ENCODE data around the gene TAGAP.

Gene TAGAP

GRCh38 chr6:159068904-159069578, 24.2 kb upstream of the TAGAP start:
- no peak for DNase-seq (ENCODE audit: extremely low read depth, low read depth)
- no peak for TF ChIP-seq CTCF (IDR thresholded peaks at IDR 0.05; ENCODE audit: low read depth, low read length)

- DNase-seq (ENCODE audit: extremely low read depth, low read depth) = no peak
- no peak for TF ChIP-seq CTCF (IDR thresholded peaks at IDR 0.05; ENCODE audit: low read depth, low read length)
Observed at GRCh38 chr6:159067334-159067733, 22.5 kb upstream of the TAGAP start.

- no peak for DNase-seq (ENCODE audit: extremely low read depth, low read depth)
- TF ChIP-seq CTCF (IDR thresholded peaks at IDR 0.05; ENCODE audit: low read depth, low read length) = no peak
Observed at GRCh38 chr6:159066483-159066882, 21.7 kb upstream of the TAGAP start.

GRCh38 chr6:159065759-159066329, 21.1 kb upstream of the TAGAP start:
- no peak for DNase-seq (ENCODE audit: extremely low read depth, low read depth)
- TF ChIP-seq CTCF (IDR thresholded peaks at IDR 0.05; ENCODE audit: low read depth, low read length) = no peak

- no peak for DNase-seq (ENCODE audit: extremely low read depth, low read depth)
- no peak for TF ChIP-seq CTCF (IDR thresholded peaks at IDR 0.05; ENCODE audit: low read depth, low read length)
Observed at GRCh38 chr6:159065091-159065490, 20.3 kb upstream of the TAGAP start.

- TF ChIP-seq CTCF (IDR thresholded peaks at IDR 0.05; ENCODE audit: low read depth, low read length) = no peak
- DNase-seq (ENCODE audit: extremely low read depth, low read depth) = no peak
Observed at GRCh38 chr6:159064477-159064876, 19.7 kb upstream of the TAGAP start.

GRCh38 chr6:159063549-159063948, 18.8 kb upstream of the TAGAP start:
- no peak for DNase-seq (ENCODE audit: extremely low read depth, low read depth)

More at GRCh38 chr6:159063549-159063948, 18.8 kb upstream of the TAGAP start:
- no peak for TF ChIP-seq CTCF (IDR thresholded peaks at IDR 0.05; ENCODE audit: low read depth, low read length)

Data from AG09319 (cell line).